Frontal cortex (tissue), 4 donors: Measurements from ENCODE around the gene CCDC201. TPM values are rescaled to one million over a fixed set of nuclear protein-coding genes. Genes with fewer than 3 reads are reported as not detected.
A peak's percentile ranks its signal among the peaks of the same experiment; 100 is the strongest.

Experiments used
- DNase-seq, 2 donors: peaks; one replicate each; pipeline ENCODE4 v3.0.0; 2012; ENCODE audit warnings: low spot score in 2 of 2
- FAIRE-seq: peaks from 2 replicates; lab custom pipeline; 2012; peaks lifted over from hg19 to GRCh38; lab: Jason Lieb, UNC
- total RNA-seq: library from RNA; depleted of rRNA; stranded (reverse); fragments of >200 nt; gene quantifications from one replicate; pipeline ENCODE4 v1.2.3, GENCODE V29; 2014
- donor health status: control.
- donor health status: control.
- donor health status: control.

The CCDC201 gene, protein sequence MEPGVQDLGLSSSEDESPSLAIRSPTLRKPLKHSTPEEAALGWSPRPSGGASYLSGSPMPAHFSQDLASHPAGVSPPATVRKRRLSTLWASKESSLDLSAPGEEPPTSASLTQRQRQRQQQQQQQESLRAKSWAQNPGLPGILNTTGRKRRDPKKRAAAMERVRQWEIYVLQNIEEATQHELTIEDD
- not detected for total RNA-seq

DNA sequence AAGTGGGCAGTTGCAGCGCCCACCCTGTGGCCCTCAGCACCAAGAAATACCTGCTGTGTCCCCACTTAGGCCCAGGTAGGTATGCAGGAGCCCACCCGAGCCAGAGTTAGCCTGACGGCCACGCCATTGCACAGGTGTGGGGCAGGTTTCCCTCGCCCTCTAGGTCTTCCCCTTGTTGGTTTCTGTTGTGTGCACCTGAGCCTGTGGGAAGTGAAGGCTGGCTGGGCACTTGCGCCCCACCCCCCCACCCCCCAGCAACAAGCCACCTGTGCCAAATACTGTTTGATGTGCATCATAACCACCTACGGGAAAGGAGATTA, at the start of gene CCDC201:
Gene CCDC201 (minus strand): TSS at position 48 of the 320 bp plus-strand sequence. CDS start 75 bp downstream, outside the sequence.
- FAIRE-seq (no peak), DNase-seq (no peak)

DNA sequence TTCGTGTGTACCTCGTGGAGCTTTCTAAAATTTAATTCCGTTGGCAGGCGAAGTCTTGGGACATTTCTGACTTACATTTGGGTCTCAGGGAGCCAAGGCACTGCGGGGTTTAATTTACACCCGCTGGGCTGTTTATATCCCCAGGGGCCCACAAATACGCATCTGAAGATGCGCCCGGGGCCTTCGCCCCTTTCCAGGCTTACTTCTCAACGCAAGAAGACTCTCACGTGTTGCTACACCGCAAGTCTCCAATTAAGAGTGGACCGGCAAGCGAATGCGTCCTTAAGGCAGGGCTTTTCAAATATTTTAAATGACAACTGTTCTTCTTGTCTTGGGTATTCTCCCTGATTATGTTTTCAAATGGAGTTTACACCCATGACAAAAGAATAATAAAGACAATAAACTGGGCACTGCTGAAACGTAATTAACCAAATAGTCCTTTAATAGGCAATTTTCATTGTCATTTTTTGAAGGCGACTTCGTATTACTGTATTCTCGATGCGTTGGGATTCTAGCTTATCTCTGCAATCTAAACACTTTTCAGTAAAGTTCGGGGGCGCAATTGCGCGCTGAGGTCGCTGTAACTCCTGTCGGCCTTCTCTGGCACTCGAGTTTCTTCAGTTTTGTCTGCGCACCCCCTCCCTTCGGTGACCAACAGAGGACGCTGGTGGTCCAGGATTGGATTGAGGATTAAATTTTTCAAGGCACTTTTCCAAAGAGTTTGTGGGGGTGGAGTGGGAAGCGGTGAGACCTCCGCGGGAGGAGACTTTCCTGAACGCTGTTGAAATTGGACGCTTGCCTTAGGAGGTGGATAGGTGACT, 49.0 kb upstream of the CCDC201 start:
- FAIRE-seq (no peak), DNase-seq (peak in 1 of 2 donors; percentile 31)

DNA sequence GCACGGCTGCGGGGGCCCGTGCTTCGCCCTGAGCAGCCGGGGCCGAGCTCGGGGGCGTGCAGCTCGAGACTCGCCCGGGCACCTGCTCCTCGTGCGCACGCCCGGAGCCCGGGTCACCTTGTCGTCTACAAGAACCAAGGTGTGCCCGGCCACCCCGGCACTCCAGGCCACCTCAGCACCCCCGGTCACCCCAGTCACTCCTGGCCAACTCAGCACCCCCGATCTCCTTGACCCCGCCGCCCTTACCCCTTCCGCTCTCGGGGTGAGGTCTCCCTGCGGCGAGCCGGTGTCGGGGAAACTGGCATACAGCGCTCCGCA, 48.5 kb upstream of the CCDC201 start:
- DNase-seq (no peak), FAIRE-seq (no peak)

DNA sequence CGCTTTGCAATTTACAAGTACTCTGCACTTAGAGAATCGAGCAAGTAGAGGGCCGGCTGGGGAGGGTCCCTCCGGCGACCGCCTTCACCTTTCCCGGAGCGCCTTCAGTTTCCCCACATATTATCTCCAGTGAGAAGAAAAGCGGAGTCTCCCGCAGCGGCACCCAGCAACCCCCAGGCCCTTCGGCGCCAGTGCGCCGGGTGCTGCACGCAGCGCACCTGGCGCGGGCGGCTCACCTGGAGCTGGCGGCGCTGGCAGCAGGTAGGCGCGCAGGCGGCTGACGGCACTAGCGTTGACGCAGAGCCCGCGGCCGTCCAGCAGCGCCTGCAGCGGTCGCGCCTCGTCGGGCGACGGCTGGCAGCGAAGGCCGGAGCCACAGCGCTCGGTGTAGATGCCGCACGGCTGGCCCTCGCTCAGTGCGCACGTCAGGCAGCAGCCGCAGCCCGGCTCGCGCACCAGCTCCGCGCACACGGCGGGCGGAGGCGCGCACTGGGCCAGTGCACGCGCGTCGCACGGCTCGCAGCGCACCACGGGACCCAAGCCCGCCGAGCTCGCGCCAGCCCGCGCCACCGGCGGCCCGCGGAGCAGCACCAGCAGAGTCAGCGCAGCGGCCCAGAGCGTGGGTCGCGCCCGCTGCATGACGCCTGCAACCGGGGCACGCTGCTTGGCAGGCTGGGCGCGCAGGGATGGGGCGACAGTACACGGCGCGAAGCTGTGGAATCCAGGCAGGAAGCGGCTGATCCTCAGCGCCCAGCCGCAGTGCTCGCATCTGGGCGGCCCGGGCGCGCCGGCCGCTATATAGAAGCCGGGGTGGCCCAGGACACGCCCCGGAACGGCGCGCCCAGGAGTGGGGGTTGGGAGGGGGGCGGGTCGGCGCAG, 47.9 kb upstream of the CCDC201 start, which contains the start of gene IGFBP3:
Gene IGFBP3 (minus strand): TSS at position 771 of the 879 bp plus-strand sequence. CDS start 132 bp downstream, at position 639.
- FAIRE-seq (no peak), DNase-seq (peak; percentile 33 to 56)

DNA sequence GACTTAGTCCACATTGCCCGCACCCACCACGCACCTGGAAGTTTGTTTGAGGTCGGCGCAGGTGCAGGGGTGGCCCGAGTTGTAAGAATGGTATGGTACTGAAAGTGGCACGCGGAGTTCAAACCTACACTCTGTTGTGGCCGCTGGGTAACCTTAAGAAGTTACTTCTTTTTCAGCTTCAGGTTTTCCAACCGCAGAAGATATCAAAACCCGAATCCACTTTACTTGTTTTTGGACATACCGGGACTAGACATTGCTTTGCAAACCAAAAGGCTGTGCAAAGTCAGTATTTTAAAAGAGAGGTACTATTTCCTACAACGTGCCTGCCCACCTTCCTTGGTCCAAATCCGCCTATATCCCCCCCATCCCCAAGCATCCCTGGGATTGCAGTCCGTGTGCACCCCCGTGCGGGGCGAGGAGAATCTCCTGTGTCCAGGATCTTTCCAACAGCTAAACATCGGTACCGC, 47.1 kb upstream of the CCDC201 start:
- no peak for DNase-seq
- FAIRE-seq, result no peak

DNA sequence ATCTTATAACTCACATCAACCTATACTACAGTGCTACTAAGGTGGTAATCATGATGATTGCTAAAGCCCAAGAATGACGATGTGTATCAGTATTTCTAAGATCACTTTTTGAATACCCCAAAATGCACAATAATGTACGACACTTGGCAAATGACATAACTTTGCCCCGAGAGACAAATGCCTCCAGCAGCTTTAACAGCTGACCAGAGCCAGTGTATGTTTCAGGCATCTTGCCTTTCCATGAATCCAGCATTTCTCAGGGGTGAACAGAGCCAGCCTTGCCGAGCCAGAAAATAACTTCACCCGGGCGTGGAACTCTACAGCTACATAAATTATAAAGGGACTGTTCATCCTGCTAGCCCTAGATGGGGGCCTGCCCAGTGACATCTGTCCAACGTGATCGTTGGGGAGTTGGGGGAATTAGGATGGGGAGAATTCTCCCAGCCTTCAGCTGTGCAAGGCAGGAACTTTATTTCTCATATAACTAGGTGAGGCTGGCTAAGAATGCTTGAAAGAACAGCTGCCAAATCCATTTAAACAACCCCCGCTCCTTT, 46.4 kb upstream of the CCDC201 start:
- DNase-seq, result no peak

DNA sequence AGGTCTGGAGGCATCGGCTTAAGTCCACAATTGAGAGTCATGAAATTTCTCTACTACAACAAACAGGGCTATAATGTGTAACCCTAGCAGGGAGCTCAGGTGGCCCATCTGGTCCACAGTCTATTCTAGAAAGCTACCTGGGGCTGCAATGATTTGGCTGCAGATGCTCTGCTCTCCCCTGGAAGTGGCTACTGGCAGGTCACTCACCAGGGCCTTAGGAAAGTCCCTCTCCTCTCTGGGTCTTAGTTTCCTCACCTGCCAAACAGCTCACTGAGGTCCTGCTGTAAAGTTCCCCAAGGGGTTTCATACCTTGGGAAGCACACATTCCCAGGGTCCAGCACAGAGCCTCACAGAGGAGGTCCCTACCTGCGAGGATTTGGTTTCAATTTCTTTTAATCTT, 45.7 kb upstream of the CCDC201 start:
- DNase-seq, result no peak
- FAIRE-seq, result no peak

More for the DNA sequence above, 46.4 kb upstream of the CCDC201 start:
- FAIRE-seq, result no peak

DNA sequence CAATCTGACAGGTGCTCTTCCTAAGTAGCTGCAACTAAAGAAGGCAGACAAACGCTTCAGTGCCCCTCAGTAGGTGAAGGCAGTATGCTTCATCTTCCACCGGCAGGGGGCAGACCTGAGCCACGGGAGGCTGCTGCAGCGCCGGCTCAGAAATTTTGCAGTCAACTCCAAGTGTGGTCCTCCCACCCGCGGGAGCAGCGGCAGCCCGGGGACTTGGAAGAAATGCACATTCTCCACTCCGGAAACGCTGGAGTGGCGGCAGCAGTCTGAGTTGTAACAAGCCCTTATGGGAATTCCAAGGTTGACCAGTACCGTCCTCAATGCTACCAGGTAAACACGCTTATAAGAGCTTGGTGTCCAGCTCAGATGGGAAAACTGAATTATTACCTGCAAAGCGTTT, 44.8 kb upstream of the CCDC201 start:
- FAIRE-seq (no peak), DNase-seq (peak; percentile 61 to 73)

DNA sequence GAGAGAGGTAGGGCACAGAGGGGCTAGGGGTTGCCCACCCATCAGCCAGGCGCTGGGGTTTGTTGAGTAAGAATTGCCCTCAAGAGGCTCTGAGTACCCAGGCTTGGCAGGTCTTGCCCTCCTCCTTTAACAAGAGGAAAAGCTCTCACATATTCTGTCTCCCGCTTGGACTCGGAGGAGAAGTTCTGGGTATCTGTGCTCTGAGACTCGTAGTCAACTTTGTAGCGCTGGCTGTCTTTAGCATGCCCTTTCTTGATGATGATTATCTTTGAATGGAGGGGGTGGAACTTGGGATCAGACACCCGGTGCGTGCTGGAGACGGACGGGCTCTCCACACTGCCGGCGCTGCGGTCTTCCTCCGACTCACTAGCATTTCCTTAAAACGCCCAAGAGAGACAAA, 44.2 kb upstream of the CCDC201 start:
- DNase-seq (no peak), FAIRE-seq (no peak)

DNA sequence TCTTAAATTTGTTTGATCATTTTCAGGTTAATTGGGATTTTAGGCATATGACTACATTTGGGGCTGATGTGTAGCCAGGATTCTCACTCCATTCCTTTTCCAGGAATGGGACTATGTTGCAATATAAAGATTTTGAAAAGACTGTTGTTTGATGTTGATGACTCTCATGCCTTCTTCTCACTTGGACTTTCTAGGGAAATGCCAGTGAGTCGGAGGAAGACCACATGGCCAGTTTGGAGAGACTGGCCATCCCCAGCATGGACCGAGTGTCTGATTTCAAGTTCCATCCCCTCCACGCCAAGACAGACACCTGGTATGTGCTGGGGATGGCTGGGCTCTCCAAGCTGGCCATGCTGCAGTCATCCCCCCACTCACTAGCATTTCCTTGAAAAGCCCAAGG, 42.7 kb upstream of the CCDC201 start:
- DNase-seq, result no peak
- FAIRE-seq, result no peak

DNA sequence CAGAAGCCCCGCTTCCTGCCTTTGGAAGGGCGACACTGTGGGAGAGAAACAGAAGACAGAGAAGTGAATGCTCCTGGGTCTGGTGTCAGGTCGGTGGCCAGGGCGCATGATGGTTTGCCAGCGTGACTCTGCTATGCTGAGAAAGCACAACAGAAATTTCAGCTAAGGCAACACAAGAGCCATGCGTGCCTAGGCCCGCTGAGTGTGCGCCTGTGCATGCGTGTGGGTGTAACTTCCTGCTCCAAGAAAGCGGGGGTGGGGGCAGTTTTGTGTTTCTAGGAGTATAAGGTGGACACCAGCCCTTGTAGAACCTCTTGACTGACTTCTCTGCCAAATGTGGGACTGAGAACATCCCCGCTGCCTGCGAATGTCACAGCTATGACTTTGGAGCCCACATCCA, 42.0 kb upstream of the CCDC201 start:
- no peak for DNase-seq
- no peak for FAIRE-seq

DNA sequence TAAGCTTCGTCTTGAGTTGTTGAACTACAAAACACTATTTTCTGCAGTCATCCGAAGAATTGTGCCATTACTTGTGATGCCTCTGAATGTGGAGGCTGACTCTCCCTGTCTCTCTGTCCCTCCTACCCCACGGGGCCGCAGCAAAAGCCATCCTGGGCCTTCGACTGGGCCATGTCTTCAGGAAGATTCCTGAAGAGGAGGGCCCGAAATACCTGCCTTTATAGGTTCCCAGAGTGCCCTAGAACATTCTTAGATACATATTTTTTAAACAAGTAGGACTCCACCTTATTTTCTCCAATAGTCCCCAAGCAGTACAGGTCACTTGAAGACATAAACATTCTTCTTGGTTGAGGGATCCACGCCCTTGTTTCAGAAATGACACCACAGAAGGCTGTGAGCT, 40.1 kb upstream of the CCDC201 start:
- FAIRE-seq, result no peak
- DNase-seq, result no peak

DNA sequence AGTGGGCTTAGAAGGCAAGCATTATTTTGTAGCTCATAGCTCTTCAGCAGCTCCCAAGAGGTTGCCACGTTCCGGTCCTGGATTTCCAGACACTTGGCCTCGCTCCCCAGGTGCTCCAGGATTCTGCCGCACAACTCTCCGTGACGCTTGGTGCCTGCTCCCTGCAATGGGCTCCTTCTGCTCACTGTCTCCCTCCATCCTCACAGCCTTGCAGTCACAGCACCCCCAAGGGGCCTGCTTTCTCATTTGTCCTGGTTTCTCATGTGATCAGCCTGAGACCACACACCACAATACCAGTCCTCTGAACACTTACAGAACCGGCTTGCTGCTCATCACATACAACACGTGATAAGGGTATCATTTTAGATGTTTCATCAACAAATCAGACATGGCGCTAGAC, 38.4 kb upstream of the CCDC201 start:
- no peak for FAIRE-seq
- no peak for DNase-seq

DNA sequence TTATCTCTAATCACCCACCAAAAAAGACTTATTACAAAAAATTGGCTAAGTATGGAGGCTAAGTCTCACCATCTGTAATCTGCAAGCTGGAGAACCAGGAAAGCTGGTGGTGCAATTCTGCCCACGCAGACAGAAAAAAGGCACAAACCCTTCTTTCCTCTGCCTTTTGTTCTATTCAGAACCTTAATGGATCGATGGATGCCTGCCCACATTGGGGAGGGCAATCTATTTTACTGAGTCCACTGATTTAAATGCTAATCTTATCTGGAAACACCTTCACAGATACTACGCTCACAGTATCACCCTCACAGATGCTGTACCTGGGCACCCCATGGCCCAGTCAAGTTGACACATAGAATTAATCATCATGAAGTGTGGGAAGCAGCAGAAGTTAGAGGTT, 38.0 kb upstream of the CCDC201 start:
- DNase-seq (no peak), FAIRE-seq (no peak)

DNA sequence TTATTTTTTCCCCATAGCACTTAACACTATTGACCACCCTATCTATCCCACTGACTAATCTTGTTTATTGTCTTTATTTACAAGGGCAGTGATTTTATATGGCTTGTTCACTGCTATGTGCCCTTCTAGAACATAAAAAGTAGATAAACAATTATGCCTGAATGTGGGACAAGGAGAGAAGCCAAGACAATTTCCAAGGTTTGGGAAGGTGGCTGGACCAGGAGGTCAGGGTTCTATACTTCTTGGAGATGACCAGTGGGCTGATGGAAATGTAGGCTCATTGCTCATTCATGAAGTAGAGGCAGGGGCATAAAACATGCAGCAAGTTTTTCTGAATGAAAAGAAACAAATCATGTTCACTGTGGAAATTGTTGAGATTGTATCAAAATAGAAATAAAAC, 36.7 kb upstream of the CCDC201 start:
- no peak for FAIRE-seq

DNA sequence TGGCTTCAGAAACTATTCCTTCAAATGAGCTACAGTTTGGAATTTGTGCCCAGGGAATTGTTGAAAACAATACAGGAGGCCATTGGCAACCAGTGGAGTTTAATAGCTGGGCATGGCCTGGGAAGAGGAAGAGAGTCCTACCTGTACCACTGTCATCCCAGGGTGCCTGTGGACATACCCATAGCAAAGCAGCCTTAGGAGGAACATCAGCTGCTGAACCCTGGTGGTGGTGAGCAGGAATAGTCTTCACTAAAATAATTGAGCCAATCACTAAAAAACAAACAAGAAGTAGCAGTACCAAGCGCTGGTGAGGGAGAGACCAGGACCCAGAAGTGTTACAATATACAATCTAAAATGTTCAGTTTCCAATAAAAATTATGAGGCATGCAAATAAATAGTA, 29.9 kb upstream of the CCDC201 start:
- no peak for DNase-seq
- no peak for FAIRE-seq

More for the DNA sequence above, 36.7 kb upstream of the CCDC201 start:
- no peak for DNase-seq

DNA sequence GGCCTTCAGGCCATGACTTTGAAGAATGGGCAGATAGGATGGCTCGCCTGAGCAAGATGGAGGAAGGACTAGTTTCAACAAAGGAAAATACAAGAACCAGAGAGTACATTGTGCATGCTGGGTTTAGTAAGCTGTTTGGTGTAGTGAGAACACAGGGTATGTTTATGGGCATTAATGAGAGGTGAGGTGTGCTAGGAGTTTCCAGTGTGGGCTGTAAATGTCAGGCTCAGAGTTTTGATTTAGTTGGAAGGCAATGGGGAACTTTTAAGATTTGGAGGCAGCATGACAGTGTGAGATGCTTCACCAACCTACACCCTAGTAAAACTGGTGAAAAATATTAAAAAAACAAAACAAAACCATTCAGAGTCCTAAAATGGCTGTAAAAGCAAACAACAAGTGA, 28.7 kb upstream of the CCDC201 start:
- no peak for FAIRE-seq

DNA sequence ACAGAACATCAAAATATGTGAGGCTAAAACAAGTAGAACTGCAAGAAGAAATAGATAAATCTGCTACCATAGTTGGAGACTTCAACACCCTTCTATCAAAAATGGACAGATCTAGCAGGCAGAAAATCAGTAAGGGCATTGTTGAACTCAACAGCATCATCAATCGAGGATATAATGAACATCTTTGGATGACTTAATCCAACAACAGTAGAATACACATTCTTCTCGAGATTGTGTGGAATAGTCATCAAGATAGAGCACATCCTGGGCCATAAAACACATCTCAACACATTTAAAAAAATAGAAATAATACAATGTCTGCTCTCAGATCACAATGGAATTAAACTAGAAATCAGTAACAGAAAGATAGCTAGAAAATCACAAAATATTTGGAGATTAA, 25.3 kb upstream of the CCDC201 start:
- FAIRE-seq (no peak), DNase-seq (no peak)

More for the DNA sequence above, 28.7 kb upstream of the CCDC201 start:
- no peak for DNase-seq

DNA sequence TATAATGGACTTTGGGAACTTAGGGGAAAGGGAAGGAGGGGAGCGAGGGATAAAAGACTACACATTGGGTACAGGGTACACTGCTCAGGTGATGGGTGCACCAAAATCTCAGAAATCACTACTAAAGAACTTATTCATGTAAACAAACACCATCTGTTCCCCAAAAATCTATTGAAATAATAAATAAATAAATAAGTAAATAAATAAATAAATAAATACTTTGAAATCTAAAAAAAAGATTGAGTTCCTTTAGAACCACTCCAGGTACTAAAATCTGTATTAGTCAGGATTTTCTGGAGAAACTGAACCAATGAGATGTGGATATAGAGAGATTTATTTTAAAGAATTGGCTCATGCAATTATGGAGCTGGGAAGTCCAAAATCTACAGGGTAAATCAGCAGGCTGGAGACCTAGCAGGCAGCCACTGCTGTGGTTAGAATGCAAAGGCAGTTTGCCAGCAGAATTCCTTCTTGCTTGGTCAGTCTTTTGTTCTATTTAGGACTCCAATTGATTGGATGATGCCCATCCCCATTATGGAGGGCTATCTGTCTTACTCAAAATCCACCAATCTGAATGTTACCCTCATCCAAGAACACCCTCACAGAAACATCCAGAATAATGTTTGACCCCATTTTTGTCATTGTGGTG, 24.3 kb upstream of the CCDC201 start:
- no peak for FAIRE-seq
- no peak for DNase-seq

DNA sequence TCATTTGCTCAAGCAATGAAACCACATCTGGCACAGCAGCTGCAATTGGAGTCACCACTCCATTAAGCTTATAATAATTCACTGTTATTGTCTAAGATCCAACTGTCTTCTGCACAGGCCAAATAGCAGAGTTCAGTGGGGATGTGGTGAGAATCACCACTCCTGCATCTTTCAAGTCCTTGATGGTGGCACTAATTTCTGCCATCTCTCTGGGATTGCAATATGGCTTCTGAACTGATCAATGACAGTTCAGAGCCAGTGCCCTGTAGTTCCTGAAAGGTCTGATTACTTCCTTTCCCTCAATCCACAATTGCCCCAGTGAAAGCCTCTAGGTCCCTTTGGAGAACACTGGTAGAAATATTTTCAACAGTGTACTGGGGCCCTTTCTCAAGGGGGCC, 21.8 kb upstream of the CCDC201 start:
- FAIRE-seq (no peak), DNase-seq (no peak)
